HG02870 (cell line): ENCODE measurements around the gene RAB5B.
"Not testable (repeated sequence)": the region's sequence is repeated elsewhere in the genome, so short reads cannot be mapped to it uniquely, and the experiment has no call there.

Source experiments
- ATAC-seq: cut with Tn5 transposase; IDR thresholded peaks from one replicate; pipeline ENCODE4 v1.9.1; 2021; ENCODE audit warnings: mild to moderate bottlenecking, moderate library complexity; ENCODE audit not compliant: unreplicated experiment

Gene RAB5B

GRCh38 chr12:55982319-55982936 lies 8.6 kb downstream of the RAB5B start:
- ATAC-seq, result peak; percentile 73

- no peak for ATAC-seq
Measured at GRCh38 chr12:55983232-55983842, 9.5 kb downstream of the RAB5B start.

GRCh38 chr12:55984861-55985260 lies 11.0 kb downstream of the RAB5B start:
- no peak for ATAC-seq

- ATAC-seq, result no peak
Measured at GRCh38 chr12:55985341-55985740, 11.5 kb downstream of the RAB5B start.

GRCh38 chr12:55985976-55986375 lies 12.1 kb downstream of the RAB5B start:
- not testable (repeated sequence) for ATAC-seq

- ATAC-seq, result no peak
Measured at GRCh38 chr12:55991110-55991509, 17.2 kb downstream of the RAB5B start.

GRCh38 chr12:55993230-55993853 lies 19.5 kb downstream of the RAB5B start:
- ATAC-seq, result no peak

- ATAC-seq, result no peak
Measured at GRCh38 chr12:55995366-55995765, 21.5 kb downstream of the RAB5B start.

GRCh38 chr12:55996201-55996714 lies 22.4 kb downstream of the RAB5B start:
- no peak for ATAC-seq

- peak; percentile 98 for ATAC-seq
Measured at GRCh38 chr12:55996715-55997534, 23.0 kb downstream of the RAB5B start, which contains the start of gene SUOX. TSS of gene SUOX (plus strand) at chr12:55997276. CDS start at chr12:56002222, 4,946 bp downstream.

- ATAC-seq, result no peak
Measured at GRCh38 chr12:55997535-55997859, 23.6 kb downstream of the RAB5B start.

GRCh38 chr12:55999522-55999921 lies 25.6 kb downstream of the RAB5B start:
- ATAC-seq, result not testable (repeated sequence)

- not testable (repeated sequence) for ATAC-seq
Measured at GRCh38 chr12:55999999-56000540, 26.2 kb downstream of the RAB5B start.

GRCh38 chr12:56001487-56002100 lies 27.7 kb downstream of the RAB5B start:
- ATAC-seq, result no peak

GRCh38 chr12:56003376-56003775 lies 29.5 kb downstream of the RAB5B start:
- not testable (repeated sequence) for ATAC-seq

- ATAC-seq, result no peak
Measured at GRCh38 chr12:56004211-56004610, 30.3 kb downstream of the RAB5B start.

GRCh38 chr12:56007564-56008559 lies 34.0 kb downstream of the RAB5B start:
- no peak for ATAC-seq

GRCh38 chr12:56010111-56010570 lies 36.3 kb downstream of the RAB5B start:
- no peak for ATAC-seq

- ATAC-seq, result no peak
Measured at GRCh38 chr12:56011509-56012090, 37.7 kb downstream of the RAB5B start.
